IPS DF 4.7 (cell line): ENCODE data around the gene PITPNB.

Experiments used
- DNase-seq: peaks from one replicate; pipeline ENCODE4 v3.0.0-alpha.2; 2013; ENCODE audit warnings: low spot score; ENCODE audit errors: extremely low read depth

The PITPNB gene

DNA sequence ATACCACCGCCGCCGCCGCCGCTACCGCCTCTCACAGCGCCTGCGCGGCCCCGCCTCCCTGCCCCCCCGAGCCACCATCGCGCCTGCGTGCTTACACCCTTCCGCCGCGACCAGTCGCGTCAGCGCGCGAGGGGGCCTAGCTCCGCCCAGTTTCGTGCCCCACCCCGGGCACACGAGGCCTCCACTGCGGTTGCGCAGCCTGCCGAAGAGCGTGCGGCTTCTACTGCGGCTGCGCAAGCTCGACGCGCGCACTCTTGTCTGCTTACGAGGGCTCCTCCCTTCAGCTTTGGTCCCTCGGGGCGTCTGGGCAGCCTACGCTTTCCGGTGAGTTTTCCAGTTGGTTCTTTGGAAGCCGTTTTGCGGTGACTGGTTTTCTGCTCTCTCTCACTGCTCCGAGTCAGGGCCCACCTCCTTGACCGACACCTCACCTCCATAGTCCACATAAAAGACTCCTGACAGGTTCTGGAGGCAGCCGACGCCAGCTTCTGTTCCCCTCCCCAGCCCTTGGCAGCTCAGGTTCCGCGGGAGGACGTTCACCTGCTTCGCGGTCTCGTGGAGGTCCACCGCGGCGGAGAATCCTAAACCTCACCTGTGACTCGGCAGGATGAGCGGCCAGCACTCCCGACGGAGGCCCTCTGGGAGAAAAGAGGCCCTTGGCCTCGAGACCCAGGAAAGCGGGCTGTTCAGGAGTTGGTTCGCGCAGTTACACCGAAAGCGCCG lies at the start of gene PITPNB:
Gene PITPNB (minus strand): TSS at position 35 of the 720 bp plus-strand sequence. CDS start 65 bp downstream, outside the sequence.
- DNase-seq = peak; percentile 87

DNA sequence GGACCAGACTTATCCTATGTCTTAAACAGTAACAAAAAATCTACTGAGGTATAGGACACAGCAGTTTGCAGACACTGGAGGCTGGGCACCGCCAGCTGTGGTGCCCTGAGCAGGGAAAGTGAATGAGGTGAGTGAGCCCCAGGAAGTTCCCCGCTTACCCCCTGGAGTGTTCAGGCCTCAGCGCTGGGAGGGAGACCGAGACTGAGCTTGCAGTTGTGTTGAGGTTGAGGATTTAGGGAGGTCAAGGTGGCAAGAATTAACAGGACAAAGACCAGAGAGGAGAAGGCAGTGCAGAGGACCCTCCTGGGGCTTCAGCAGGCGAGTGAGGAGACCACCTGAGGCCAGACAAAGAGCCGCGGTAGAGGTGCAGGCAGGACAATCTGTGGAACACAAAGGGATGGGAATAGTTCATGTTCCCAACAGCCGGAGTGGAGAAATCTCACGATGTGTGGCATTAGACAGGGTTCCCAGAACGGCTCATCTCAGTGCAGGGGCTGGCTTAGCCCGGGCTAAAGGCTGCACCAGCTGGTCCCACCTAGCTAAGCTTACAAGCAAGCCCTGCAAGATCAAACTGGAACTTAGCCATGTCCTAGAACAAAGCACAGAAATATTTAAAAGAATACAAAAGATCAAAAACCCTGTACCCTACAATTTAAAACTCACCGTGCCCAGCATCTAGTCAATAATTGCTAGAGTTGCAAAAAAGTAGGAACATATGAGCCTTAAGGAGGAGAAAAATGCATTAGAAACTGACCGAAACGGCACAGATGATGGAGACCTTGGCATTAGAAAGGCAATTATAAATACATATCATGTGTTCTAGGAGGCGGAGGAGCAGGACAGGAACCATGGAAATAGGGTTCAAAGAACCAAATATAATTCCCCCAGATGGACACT lies 47.4 kb upstream of the PITPNB start:
- no peak for DNase-seq

DNA sequence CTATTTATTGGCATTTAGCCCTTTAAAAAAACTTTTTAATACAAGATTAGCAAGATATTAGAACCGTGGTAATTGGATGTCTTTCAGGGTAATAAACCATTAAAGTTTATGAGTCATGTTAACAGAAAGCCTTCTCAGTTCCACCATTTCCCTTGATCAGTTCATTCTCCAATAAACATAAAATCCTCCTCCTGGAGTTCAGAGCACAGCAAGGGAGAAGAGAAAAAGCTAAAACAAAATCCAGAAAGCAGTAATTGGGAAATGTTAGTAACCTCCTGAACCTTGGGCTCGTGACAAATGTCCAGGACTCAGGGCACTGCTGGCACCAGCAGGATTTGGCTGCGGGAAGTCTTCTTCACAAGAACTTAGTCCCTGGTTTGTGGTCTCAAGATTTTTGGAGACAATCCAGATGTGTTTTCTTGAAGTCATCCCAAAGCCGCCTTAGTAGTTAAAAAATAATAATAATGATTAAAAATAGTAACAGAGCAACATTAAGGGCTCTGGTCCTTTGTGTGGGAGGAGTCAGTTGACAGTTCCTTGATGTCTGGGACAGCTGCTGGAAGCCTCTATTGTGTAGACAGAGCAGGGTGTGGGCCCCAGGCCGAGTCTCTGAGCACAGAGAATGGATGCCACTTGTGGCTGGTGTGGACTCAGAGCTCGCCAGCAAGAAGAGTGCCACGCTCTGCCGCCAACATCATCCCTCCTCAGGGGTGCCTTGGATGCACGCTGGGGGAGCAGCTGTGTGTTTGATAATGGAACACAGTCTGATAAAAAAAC lies 43.4 kb upstream of the PITPNB start:
- no peak for DNase-seq

DNA sequence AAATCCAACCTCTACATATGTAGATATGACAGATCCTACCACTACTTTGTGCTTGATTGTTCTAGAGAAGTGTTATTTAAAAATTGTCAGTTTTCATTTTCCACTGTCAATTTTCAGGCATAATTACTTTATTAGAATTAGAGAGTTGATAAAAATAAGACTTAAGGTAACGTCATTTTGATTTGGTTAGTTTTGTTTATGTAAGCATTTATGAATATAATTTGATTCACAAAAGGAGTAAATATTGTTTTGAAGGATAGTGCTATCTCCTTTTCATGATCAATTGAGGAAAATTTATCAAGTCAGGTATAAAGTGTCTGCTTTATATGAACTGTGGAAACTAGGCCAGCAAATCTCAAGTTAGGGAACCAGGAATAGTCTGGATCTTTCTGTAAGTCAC lies 42.6 kb upstream of the PITPNB start:
- no peak for DNase-seq

GRCh38 chr22:27961182-27961581 lies 42.1 kb upstream of the PITPNB start:
- no peak for DNase-seq

GRCh38 chr22:27959335-27960090 lies 40.5 kb upstream of the PITPNB start:
- no peak for DNase-seq

DNA sequence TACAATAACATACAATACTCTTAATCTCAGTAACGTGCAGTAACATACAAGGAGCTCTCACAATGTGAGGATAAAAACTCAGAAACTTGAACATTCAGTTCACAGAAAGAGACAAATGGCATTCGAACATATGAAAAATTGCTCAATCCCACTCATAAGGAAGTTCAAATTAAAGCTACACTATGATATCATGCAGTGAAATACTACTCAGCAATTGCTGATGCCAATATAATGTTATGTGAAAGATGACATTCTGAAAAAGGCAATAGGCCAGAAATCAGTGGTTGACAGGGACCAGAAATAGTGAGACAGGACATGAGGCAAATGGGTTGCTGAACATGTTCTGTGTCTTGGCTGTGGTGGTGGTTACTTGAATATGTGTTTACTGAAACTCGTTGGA lies 33.7 kb upstream of the PITPNB start:
- no peak for DNase-seq

GRCh38 chr22:27952091-27952490 lies 33.0 kb upstream of the PITPNB start:
- DNase-seq = no peak

DNA sequence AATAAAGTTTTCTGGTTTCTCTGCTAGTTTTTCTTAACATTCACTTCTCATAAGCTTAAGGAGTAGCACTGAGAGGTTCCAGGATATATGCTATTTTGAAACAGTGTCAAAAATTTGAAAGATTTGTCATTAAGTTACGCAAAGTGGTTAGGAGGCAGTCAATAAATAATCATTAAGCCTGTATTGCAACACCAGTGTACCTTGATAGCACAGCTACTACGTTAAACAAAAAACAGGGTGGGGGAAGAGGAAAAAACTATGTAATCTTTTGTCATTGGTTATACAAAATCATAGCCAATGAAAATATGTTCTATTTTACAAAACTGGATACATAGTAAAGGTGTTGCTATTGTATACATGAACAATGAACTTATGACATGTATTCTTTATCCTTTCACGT lies 30.4 kb upstream of the PITPNB start:
- no peak for DNase-seq

DNA sequence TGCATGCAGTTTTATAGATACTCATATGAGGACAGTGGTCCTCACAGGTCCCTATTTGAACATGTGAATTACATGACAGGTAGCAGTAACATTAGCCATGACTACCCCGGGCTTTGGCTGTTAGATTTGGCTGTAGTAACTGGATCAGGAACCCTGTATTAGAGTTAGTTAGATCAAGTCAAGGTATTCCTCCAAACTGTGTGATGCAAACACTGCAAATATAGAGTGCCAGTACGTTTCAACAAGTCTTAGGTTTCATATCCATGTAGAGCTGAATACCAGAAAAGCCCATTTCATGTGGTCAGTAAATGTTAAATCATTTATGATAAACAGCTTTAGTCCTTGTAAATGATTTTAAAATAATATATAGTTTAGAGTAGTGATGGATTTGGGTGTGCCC lies 29.5 kb upstream of the PITPNB start:
- no peak for DNase-seq

- no peak for DNase-seq
Measured at GRCh38 chr22:27947448-27947847, 28.4 kb upstream of the PITPNB start.

DNA sequence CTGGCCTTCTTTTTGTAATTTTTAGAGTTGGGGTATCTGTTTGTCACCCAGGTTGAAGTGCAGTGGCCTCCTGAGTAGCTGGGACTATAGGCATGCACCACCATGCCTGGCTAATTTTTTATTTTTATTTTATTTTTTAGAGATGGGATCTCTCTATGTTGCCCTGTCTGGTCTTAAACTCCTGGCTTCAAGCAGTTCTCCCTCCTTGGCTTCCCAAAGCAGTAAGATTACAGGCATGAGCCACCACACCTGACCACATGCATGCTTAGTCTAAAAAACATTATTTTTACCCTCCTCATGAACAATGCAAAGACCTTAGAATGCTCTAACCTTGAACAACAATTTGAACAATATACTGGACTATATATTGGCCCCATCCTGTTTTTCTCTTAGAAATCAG lies 22.1 kb upstream of the PITPNB start:
- no peak for DNase-seq

- DNase-seq = no peak
Measured at GRCh38 chr22:27937453-27937852, 18.4 kb upstream of the PITPNB start.

DNA sequence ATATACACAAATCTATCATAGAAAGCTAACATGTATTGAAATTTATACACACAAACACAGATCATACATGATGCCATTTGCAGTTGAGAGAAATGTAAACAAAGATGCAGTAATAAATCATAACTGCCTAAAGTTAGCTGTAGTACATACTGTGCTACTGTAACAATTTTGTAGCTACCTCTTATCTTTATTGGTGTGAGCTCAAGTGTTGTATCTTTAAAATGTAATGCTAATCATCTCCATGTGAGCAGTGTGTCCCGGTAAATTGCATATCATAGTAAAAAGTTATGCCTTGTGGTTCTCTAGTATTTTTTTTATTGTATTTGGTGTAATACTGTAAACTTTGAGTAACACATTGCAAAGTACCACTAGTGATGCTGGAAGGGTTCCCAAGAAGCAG lies 16.8 kb upstream of the PITPNB start:
- DNase-seq = no peak

- DNase-seq = no peak
Measured at GRCh38 chr22:27934069-27934468, 15.0 kb upstream of the PITPNB start.

GRCh38 chr22:27933186-27933983 lies 14.3 kb upstream of the PITPNB start:
- DNase-seq = no peak

DNA sequence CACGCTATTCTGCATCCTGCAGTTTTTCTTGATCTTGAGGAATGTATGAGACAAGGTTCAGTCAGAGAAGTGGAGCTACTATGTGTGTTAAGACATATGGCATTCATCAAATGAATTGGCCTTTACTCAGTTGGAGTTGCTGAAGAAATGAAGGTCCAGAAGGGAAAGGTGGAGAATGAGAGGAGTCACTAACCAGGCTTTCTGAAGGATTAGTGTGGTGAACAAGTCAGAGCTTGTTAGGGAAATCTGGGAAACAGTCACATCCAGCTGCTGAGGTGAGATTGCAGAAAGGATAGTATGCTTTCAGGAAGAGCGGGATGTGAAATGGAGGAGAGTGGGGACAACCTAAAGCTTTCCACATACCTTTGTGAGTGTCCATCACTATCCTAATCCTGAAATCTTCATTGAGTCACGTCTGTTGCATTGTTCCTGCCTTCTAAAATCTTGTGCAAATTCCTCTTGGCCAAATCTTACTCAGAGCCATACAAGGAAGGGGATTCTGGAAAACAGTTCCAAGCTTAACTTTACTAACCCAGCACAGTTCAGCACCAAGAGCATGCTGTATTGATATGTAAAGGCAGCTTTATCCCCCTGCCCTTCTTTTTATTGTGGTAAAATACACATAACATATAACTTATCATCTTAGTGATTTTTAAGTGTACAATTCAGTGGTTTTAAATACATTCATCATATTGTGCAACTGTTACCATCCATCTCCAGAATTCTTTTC lies 11.4 kb upstream of the PITPNB start:
- DNase-seq = no peak

GRCh38 chr22:27927608-27928007 lies 8.6 kb upstream of the PITPNB start:
- DNase-seq = no peak

GRCh38 chr22:27925331-27925730 lies 6.3 kb upstream of the PITPNB start:
- DNase-seq = no peak
